HepG2 (cell line): ENCODE results near the gene TNFRSF6B. TPM values are rescaled to one million over a fixed set of nuclear protein-coding genes. Genes with fewer than 3 reads are reported as not detected.

Source experiments
- ATAC-seq: fragments of 200-7000 bp; cut with Tn5 transposase; 3 replicates; pipeline ENCODE4 v1.9.1; 2020; ENCODE audit warnings: mild to moderate bottlenecking, moderate library complexity
- BruUV-seq: library from RNA; stranded (reverse); fragments of 400-500 nt; replicated peaks from 2 replicates; lab custom pipeline; 2021; lab: Mats Ljungman, UMichigan
- CTCF ChIA-PET: fragments of 300-600 bp; formaldehyde crosslinking; extraction: SDS; loops from one replicate; lab custom pipeline; 2021; ENCODE audit warnings: low total read pairs, inconsistent platforms, low intra/inter-chr PET ratio; lab: Yijun Ruan, JAX
- POLR2A ChIA-PET: fragments of 350-600 bp; sonication (Branson Sonifier 250); formaldehyde crosslinking; loops from one replicate; lab custom pipeline; 2020; ENCODE audit warnings: antibody characterized with exemption, inconsistent platforms; lab: Yijun Ruan, JAX
- DNase-seq: peaks from one replicate; pipeline ENCODE4 v3.0.0-alpha.2; 2015; ENCODE audit warnings: low spot score
- FAIRE-seq: peaks from 3 replicates; lab custom pipeline; 2011; peaks lifted over from hg19 to GRCh38; lab: Jason Lieb, UNC
- H2AFZ ChIP-seq: one replicate; pipeline ENCODE4 v1.6.1; 2011; ENCODE audit warnings: low read length, inconsistent platforms
- H3K27ac ChIP-seq: fragments of 300-600 bp; 3 replicates; pipeline ENCODE4 v1.8.0; 2011; ENCODE audit warnings: mixed run types, mild to moderate bottlenecking, mixed read lengths, low read length, inconsistent platforms; ENCODE audit not compliant: insufficient read depth; ENCODE audit errors: extremely low read length
- H3K27me3 ChIP-seq, 2 experiments: fragments of 200-600 bp in 1 of 2; 2 replicates in 1 of 2; 3 replicates in 1 of 2; pipeline versions ENCODE4 v1.6.0 to v1.8.0; 2011; ENCODE audit warnings: low read length in 2 of 2, mild to moderate bottlenecking in 2 of 2, moderate library complexity in 2 of 2, inconsistent platforms in 1 of 2; ENCODE audit not compliant: insufficient read depth in 2 of 2, control insufficient read depth in 1 of 2
- H3K36me3 ChIP-seq, 2 experiments: fragments of 200-600 bp in 1 of 2; replicated peaks in 1 of 2; 2 replicates in 1 of 2; 3 replicates in 1 of 2; pipeline versions ENCODE4 v1.5.1 to v1.8.0; 2011; ENCODE audit warnings: low read length in 2 of 2, inconsistent platforms in 1 of 2; ENCODE audit not compliant: insufficient read depth in 2 of 2, control insufficient read depth in 1 of 2
- H3K4me1 ChIP-seq: 2 replicates; pipeline ENCODE4 v1.5.1; 2012; ENCODE audit warnings: low read length, inconsistent platforms; ENCODE audit not compliant: insufficient read depth
- H3K4me2 ChIP-seq: 2 replicates; pipeline ENCODE4 v1.6.0; 2011; ENCODE audit warnings: low read depth, low read length, inconsistent platforms
- H3K4me3 ChIP-seq, 3 experiments: fragments of 200-600 bp in 1 of 3; sonication (generic), shearing (Covaris generic) in 1 of 3; replicated peaks in 1 of 3; 2 replicates each; pipeline ENCODE4 v1.5.1; 2011 to 2016; ENCODE audit warnings: low read length in 3 of 3, inconsistent platforms in 2 of 3, low read depth in 2 of 3, mild to moderate bottlenecking in 2 of 3, control low read depth in 1 of 3, mixed read lengths in 1 of 3; ENCODE audit not compliant: insufficient read depth in 1 of 3
- H3K79me2 ChIP-seq: one replicate; pipeline ENCODE4 v1.6.1; 2011; ENCODE audit warnings: low read length, inconsistent platforms; ENCODE audit not compliant: insufficient read depth
- H3K9ac ChIP-seq: 2 replicates; pipeline ENCODE4 v1.6.0; 2011; ENCODE audit warnings: mild to moderate bottlenecking, low read depth, low read length, inconsistent platforms; ENCODE audit not compliant: insufficient read depth
- H3K9me3 ChIP-seq: 2 replicates; pipeline ENCODE4 v1.5.1; 2012; ENCODE audit warnings: mild to moderate bottlenecking, low read length
- H4K20me1 ChIP-seq: 2 replicates; pipeline ENCODE4 v1.6.0; 2011; ENCODE audit warnings: inconsistent platforms, mild to moderate bottlenecking, low read length, moderate library complexity; ENCODE audit not compliant: insufficient read depth
- FOXO4 ChIP-seq: sonication (generic); formaldehyde crosslinking; conservative IDR thresholded peaks from 2 replicates; pipeline ENCODE4 v1.8.1; 2023; ENCODE audit warnings: missing genetic modification reagents
- IKZF1 ChIP-seq: fragments of 450-650 bp; IDR thresholded peaks from 2 replicates; pipeline ENCODE4 v1.7.1; 2016
- KDM6A ChIP-seq: IDR thresholded peaks from 2 replicates; pipeline ENCODE4 v1.6.1; 2016; ENCODE audit warnings: low read depth
- NFYB ChIP-seq: sonication (generic); formaldehyde crosslinking; IDR thresholded peaks from 2 replicates; pipeline ENCODE4 v1.4.0; 2020; ENCODE audit warnings: missing genetic modification reagents
- POGK ChIP-seq: sonication (generic); formaldehyde crosslinking; conservative IDR thresholded peaks from 2 replicates; pipeline ENCODE4 v1.8.0; 2022; ENCODE audit warnings: mild to moderate bottlenecking, moderate library complexity, missing genetic modification reagents
- ZNF282 ChIP-seq: fragments of 450-650 bp; IDR thresholded peaks from 2 replicates; pipeline ENCODE4 v1.6.1; 2018; ENCODE audit not compliant: partially characterized antibody
- WGBS: methylation state at CpG from one replicate; pipeline ENCODE4 v1.1.6; 2017; ENCODE audit warnings: low lambda C conversion rate; 5-methylcytosine and 5-hydroxymethylcytosine counted together
- in situ Hi-C: cut with HindIII; loops from 2 replicates; pipeline ENCODE4 v1.10.0; 2017; ENCODE audit warnings: low pct_unique_long_range_greater_than_20kb; ENCODE audit not compliant: extremely low pct_ligation_motif_present
- intact Hi-C: fragments of 100-400 bp; cut with micrococcal nuclease; formaldehyde crosslinking; loops from one replicate; pipeline ENCODE4 v1.10.0; 2022; ENCODE audit not compliant: unreplicated experiment
- polyA plus RNA-seq, 8 experiments: library from polyadenylated mRNA; depleted of rRNA in 3 of 8; stranded (reverse) in 7 of 8; unstranded in 1 of 8; fragments of >200 nt; fragmentation: Illumina TruSeq in 4 of 8; extraction: Trizol in 4 of 8; gene quantifications; 2 replicates each; pipeline versions ENCODE4 v1.2.1 to v1.2.3, GENCODE V29; 2011 to 2016; ENCODE audit warnings: low read depth in 4 of 8, missing spikeins in 1 of 8, mixed read lengths in 1 of 8; ENCODE audit not compliant: insufficient read depth in 1 of 8
- total RNA-seq, 5 experiments: library from RNA; depleted of rRNA; stranded (reverse); fragments of >200 nt; fragmentation: Illumina TruSeq; extraction: Trizol; gene quantifications; 2 replicates each; pipeline ENCODE4 v1.2.3, GENCODE V29; 2016; ENCODE audit warnings: low read depth in 1 of 5

Gene TNFRSF6B
- total and polyA plus RNA-seq, 2 of the 13 experiments (the other 11 are each of a cell fraction or from before 2014, with no cell fraction given) = 0.24 TPM; not detected in 1

- TF ChIP-seq ZNF282 (no peak), FOXO4 (CRISPR knock-in tag) (0 out of 2 replicates have a peak, but pooled peaks have one; percentile 46)
- peaks cover 15% of the 10 kb centered on the region for H3K4me1 ChIP-seq
- H3K27me3 ChIP-seq = no peaks in the 10 kb centered on the region
- in situ Hi-C loops (no loop called here), intact Hi-C loops (no loop called here)
- H3K36me3 ChIP-seq = peaks cover 41 to 68% of the 10 kb centered on the region in 2 experiments
- H3K79me2 ChIP-seq = peaks cover 9% of the 10 kb centered on the region
- H4K20me1 ChIP-seq = no peaks in the 10 kb centered on the region
- ChIA-PET POLR2A (no interaction called here), CTCF (no interaction called here)
- H3K9me3 ChIP-seq = no peaks in the 10 kb centered on the region
- no peak overlapping the region for H3K4me2 ChIP-seq
- DNase-seq (no peak), ATAC-seq (no peak; the same call in 2 of the 3 replicates), FAIRE-seq (no peak)
- H2AFZ ChIP-seq = no peak overlapping the region
- whole genome bisulfite sequencing = 97% methylated on average over 16 of the region's 22 CpGs
- no peak overlapping the region for H3K27ac ChIP-seq
- BruUV-seq = no TSS peak
- no peak overlapping the region for H3K4me3 ChIP-seq
- no peak overlapping the region for H3K9ac ChIP-seq
These were observed 32.2 kb upstream of the TNFRSF6B start for GRCh38 chr20:63664143-63664851.

- ChIA-PET CTCF (no interaction called here), POLR2A (no interaction called here)
- Histone ChIP-seq H3K27ac (no peak overlapping the region), H3K9me3 (no peaks in the 10 kb centered on the region), H3K9ac (no peak overlapping the region), H3K4me1 (peaks cover 8% of the 10 kb centered on the region), H3K4me3 (no peak overlapping the region), H2AFZ (no peak overlapping the region), H3K36me3 (peaks cover 41 to 68% of the 10 kb centered on the region in 2 experiments), H3K27me3 (no peaks in the 10 kb centered on the region), H3K4me2 (no peak overlapping the region), H3K79me2 (peaks cover 3% of the 10 kb centered on the region), H4K20me1 (no peaks in the 10 kb centered on the region)
- FAIRE-seq (no peak), DNase-seq (no peak), ATAC-seq (no peak)
- intact Hi-C loops (no loop called here), in situ Hi-C loops (no loop called here)
- WGBS = 95% methylated on average over 18 of the region's 18 CpGs
- no TSS peak for BruUV-seq
- TF ChIP-seq POGK (CRISPR knock-in tag) = no peak
- no peak for TF ChIP-seq KDM6A (CRISPR knock-in tag)
- TF ChIP-seq IKZF1 = 0 out of 2 replicates have a peak, but pooled peaks have one; percentile 57
- TF ChIP-seq NFYB (CRISPR knock-in tag) = 0 out of 2 replicates have a peak, but pooled peaks have one; percentile 15
These were observed 31.4 kb upstream of the TNFRSF6B start for GRCh38 chr20:63664861-63665594.
